ENCODE data around the gene CLEC4G.

CLEC4G gene

GRCh38 chr19:7762719-7763293 lies 30.9 kb upstream of the CLEC4G start, which contains the start of gene CLEC4M:
CLEC4M (plus strand) TSS chr19:7763243; CDS start chr19:7763267, 24 bp downstream.
- no peak for TF ChIP-seq CTCF (IDR thresholded peaks at IDR 0.05; ENCODE audit: extremely low read depth, insufficient read depth, missing control alignments)
- in situ Hi-C loops (cut with MboI; ENCODE audit: low pct_unique_long_range_greater_than_20kb, low sequenced_read_pairs, unreplicated experiment): no loop called here
- DNase-seq (ENCODE audit: low spot score): no peak

GRCh38 chr19:7759156-7759555 lies 27.2 kb upstream of the CLEC4G start:
- TF ChIP-seq CTCF (IDR thresholded peaks at IDR 0.05; ENCODE audit: extremely low read depth, insufficient read depth, missing control alignments): no peak
- no peak for DNase-seq (ENCODE audit: low spot score)
- in situ Hi-C loops (cut with MboI; ENCODE audit: low pct_unique_long_range_greater_than_20kb, low sequenced_read_pairs, unreplicated experiment): no loop called here

GRCh38 chr19:7757358-7757757 lies 25.4 kb upstream of the CLEC4G start:
- no peak for DNase-seq (ENCODE audit: low spot score)
- no peak for TF ChIP-seq CTCF (IDR thresholded peaks at IDR 0.05; ENCODE audit: extremely low read depth, insufficient read depth, missing control alignments)
- in situ Hi-C loops (cut with MboI; ENCODE audit: low pct_unique_long_range_greater_than_20kb, low sequenced_read_pairs, unreplicated experiment): no loop called here

- TF ChIP-seq CTCF (IDR thresholded peaks at IDR 0.05; ENCODE audit: extremely low read depth, insufficient read depth, missing control alignments): no peak
- in situ Hi-C loops (cut with MboI; ENCODE audit: low pct_unique_long_range_greater_than_20kb, low sequenced_read_pairs, unreplicated experiment): no loop called here
- DNase-seq (ENCODE audit: low spot score): no peak
Observed at GRCh38 chr19:7756258-7756657, 24.3 kb upstream of the CLEC4G start.

GRCh38 chr19:7751157-7751783 lies 19.4 kb upstream of the CLEC4G start:
- TF ChIP-seq CTCF (IDR thresholded peaks at IDR 0.05; ENCODE audit: extremely low read depth, insufficient read depth, missing control alignments): no peak
- in situ Hi-C loops (cut with MboI; ENCODE audit: low pct_unique_long_range_greater_than_20kb, low sequenced_read_pairs, unreplicated experiment): no loop called here
- no peak for DNase-seq (ENCODE audit: low spot score)

- no peak for TF ChIP-seq CTCF (IDR thresholded peaks at IDR 0.05; ENCODE audit: extremely low read depth, insufficient read depth, missing control alignments)
- DNase-seq (ENCODE audit: low spot score): no peak
- in situ Hi-C loops (cut with MboI; ENCODE audit: low pct_unique_long_range_greater_than_20kb, low sequenced_read_pairs, unreplicated experiment): no loop called here
Observed at GRCh38 chr19:7748756-7749155, 16.8 kb upstream of the CLEC4G start.

All from GM13977 (cell line).